Erythroblast (primary cell): ENCODE measurements around the gene NTN1.
A peak's percentile ranks its signal among the peaks of the same experiment; 100 is the strongest.

Experiments used
- DNase-seq, 2 experiments: peaks; one replicate each; lab custom pipeline; 2025; lab: John Stamatoyannopoulos, UW
- GATA1 ChIP-seq: IDR thresholded peaks from 2 replicates; pipeline ENCODE4 v1.6.1; 2011; ENCODE audit warnings: low read depth, mild to moderate bottlenecking, control low read depth, low read length, moderate library complexity
- POLR2A ChIP-seq: IDR thresholded peaks from 2 replicates; pipeline ENCODE4 v1.6.1; 2011; ENCODE audit warnings: mild to moderate bottlenecking, low read length

The NTN1 gene

DNA sequence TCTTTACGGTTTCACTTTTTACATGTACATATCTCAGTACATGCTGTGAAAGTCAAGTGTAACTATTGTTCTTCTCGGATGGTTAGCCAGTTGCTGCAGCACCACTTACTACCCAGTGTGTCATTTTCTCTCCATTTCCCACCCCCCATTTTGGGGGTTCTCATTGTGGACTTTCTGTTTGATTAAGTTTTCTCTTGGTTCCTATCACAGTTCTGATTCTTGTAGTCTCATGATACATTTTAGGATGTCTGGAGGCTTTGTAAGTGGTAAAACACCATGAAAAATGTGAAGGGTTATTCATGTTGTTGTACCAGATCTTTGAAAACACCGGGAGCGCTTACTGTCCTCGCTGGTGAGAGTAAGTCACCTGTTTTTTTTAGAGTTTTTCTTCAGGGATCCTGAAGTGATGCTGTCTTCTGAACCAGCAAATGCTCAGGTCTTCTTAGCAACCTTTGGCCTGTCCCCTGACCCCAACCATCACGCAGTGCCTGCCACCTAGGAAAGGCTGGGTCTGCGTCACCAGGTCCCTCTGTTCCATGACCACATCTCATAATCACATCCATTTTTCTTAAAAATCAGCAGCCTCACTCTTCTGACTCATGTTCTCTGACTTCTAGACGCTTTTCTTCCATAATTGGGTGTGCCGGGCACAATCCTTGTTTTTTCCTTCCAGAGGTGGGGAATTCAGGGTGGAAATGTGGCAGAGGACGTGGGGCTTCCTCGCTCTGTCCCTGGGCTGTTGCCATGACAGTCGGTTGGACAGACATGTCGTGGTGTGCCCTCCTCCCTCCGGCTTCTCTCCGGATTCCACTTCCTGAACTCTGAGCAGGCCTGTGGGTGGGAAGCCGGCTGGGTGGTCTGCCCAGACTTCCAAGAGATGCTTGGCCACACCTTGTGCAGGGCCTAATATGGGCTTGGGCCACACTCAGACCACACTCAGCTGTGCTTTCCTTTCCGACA lies 102.6 kb downstream of the NTN1 start:
- TF ChIP-seq POLR2A (no peak), GATA1 (no peak)
- no peak for DNase-seq

DNA sequence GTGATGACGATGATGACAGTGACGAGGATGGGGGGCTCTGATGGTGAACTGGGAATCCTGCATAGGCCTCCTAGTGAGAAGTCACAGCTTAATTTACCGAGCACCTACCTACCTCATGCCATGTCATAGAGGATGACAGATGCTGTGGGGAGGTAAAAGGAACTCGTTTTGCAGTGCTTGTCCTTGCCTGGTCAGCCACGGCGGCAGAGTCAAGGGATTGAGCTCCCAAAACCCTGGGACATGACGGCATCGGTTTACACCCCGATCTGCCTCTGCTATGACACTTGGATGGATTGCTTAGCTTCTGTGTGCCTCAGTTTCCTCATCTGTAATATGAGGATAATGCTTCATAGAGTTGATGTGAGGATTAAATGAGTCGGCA lies 103.2 kb downstream of the NTN1 start:
- DNase-seq = no peak
- TF ChIP-seq GATA1 = no peak
- no peak for TF ChIP-seq POLR2A

DNA sequence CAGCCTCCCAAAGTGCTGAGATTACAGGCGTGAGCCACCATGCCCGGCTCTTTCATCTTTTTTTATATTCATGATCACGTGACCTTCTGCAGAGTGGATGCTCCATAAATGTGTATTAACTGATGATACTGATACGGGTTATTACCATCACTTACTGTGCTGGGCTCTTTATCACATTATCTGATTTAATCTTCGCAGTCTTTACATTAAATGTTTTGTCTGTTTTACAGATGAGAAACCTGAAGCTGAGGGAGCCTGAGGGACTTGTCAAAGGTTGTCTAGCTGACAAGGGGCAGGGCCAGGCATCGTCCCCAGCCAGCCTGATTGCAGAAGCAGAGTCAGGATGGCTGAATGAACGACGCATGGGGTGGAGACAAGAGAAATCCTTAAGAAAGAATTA lies 104.4 kb downstream of the NTN1 start:
- DNase-seq = no peak
- TF ChIP-seq POLR2A (no peak), GATA1 (no peak)

DNA sequence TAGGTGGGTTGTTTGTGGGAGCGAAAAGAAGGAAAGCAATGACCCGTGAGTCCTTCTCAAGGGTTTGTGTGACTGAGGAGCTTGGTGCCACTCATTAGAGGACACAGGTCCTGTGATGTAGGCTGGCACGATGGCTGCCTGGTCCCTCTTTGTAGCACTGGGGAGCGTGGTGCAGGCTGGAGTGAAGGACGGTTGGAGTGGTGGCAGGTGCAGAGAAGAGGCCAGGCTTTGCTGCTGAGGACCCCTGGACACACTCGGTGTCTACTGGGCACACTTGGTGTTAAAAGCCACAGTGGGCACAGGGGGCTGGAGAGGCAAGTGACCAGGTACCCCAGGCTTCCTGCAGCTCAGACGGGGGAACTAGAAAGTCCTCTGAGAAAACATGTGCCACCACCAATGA lies 106.0 kb downstream of the NTN1 start:
- DNase-seq = no peak
- no peak for TF ChIP-seq GATA1
- no peak for TF ChIP-seq POLR2A

DNA sequence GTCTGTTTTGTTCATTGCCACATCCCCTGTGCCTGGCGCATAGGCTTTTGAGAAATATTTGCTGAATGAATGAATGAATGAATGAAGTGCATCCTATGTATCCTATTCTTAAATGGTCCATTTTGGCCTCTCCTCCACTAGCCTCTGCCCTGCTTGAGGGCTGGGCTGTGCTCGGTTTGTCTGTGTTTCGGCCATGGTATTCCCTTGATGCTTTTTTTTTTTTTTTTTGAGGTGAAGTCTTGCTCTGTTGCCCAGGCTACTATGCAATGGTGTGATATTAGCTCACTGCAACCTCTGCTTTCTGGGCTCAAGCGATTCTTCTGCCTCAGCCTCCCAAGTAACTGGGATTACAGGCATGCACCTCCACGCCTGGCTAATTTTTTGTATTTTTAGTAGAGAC lies 110.1 kb downstream of the NTN1 start:
- DNase-seq = no peak
- TF ChIP-seq POLR2A (no peak), GATA1 (no peak)

DNA sequence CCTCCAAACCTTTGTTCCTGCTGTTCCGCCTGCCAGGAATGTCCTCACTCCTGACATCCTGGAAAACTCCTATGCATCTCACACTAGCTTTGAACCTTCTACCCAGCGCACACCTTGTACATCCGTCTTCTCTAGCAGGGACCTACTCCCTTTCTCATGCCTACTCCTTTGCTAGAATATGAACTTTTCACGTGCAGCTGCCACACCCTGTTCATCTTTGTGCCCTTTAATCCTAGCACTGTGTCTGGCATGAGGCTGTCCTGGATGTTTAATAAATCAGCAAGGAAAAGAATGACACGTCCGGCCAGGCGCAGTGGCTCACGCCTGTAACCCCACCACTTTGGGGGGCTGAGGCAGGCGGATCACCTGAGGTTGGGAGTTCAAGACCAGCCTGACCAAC lies 111.0 kb downstream of the NTN1 start:
- DNase-seq = no peak
- no peak for TF ChIP-seq POLR2A
- no peak for TF ChIP-seq GATA1

DNA sequence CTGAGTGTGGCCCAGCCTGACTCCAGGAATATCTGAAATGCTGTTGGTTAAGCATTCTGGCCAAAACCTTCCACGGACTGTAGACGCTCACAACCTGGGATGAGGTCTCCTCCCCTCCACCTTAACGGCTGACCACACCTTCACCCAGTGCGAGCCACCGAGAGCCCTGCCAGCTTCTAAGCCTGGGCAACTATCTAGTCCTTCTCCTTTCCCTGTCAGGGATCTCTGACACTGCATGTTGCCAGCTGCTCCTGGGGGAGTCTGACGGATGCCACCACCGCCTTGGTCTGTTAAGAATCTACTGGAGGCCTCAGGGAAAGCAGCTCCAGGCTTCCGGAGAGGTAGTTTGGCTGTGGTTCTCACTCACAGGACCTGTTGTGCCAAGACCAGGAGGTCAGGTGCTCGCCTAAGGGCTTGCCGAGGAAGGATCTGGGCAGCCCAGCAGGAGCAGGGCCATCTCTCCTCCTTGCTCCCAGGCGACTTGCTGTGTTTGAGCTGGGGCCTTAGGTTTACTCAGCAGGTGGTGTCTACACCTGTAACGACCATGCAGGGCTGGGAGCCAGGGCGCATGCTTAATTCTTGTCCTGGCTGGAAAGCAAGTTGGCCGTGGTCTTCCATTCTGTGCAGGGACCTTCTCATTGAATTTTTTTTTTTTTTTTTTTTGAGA lies 111.8 kb downstream of the NTN1 start:
- no peak for DNase-seq
- TF ChIP-seq POLR2A (no peak), GATA1 (no peak)

DNA sequence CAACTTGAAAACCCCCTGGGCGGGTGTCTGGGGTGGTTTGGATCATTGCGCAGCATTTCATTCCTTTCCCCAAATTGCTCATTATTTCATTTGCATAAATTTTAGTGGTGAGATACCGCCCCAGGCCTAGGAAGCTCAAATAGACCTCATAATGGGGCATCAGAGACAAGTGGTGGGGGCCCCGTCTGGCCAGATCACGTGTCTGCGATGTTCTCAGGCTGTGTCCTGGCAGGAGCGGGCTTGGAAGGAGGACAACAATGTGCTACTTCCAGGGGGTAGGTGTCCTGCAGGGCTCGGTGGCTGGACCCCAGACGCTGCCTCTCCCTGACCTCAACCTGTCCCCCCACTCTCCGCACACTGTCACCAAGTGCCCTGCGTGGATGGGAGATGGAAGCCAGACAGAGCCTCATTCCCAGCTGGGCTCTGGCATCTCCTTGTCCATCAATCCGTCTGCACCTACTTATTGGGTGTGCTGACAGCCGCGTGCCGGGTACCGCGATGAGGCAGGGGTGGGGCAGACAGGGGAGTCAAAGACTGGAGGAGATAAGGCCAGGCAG lies 116.9 kb downstream of the NTN1 start:
- no peak for TF ChIP-seq POLR2A
- TF ChIP-seq GATA1 = no peak
- no peak for DNase-seq

DNA sequence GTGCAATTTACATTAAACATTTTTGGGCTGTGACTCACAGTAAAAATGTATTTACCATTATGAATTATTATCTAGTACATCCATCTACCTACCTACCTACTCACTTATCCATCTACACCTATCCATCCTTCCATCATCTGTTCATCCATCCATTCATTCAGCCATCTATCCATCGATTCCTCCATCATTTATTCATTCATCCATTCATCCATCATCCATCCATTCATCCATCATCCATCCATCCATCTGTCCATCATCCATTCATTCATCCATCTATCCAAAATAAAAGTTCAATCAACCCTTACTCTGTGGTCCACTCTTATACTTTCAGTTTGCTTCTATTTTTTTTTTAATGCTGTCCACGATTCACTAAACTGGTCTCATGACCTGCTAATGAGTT lies 118.4 kb downstream of the NTN1 start:
- TF ChIP-seq GATA1 (no peak), POLR2A (no peak)

DNA sequence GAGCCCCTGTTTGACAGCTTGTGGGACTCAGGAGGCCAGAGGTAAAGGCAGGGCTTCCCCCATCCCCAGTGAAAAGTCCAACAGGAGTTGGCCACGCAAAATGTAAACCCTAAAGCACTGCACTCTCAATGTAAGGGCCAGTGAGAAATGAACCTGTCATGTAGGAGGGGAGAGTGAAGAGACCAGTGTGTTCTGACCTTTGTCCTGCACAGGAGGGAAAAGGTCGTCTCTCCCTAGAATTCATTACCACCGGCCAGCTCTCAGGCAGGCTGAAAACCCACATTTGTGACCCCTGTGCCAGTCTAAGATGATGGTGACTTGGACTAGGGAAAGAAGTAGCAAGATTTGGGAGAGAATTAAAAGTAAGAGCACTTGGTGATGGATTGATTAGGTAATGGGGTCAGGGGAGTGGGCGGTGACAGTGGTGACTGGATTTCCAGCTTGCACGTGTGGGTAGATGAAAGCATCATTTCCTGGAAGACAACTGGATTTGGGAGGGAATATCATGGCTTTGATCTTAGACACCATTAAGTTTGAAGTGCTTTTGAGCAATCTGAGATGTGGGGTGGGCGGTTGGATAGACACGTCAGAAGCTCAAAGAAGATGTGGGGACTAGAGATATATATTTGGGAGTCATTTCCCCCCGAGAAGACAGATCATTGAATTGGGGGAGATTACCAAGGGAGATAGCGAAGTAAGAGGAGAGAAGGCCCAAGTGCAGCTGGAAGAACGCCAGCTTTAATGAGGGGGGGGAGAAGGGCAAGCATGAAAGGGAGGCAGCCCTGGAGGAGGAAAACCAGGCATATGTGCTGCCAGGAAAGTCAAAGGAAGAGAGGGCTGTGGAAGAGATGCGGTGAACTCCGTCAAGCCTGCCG lies 119.5 kb downstream of the NTN1 start:
- no peak for DNase-seq
- TF ChIP-seq GATA1 (no peak), POLR2A (no peak)

More for the DNA sequence above, 118.4 kb downstream of the NTN1 start:
- no peak for DNase-seq

DNA sequence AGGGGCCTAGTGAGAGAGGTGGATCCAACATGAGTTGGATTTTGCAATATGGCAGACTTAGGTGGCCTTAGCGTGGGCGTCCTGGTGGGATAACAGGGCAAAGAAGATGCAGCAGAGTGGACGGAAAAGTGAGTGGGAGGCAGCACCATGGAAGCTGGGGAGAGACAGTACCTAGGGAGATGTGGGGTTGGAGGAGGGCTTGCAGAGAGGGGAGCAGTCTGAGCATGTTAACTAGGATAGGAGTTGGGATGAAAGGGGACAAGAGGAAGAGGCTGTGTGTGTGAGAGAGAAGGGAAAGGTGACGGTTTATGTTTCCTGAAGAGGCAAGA lies 120.1 kb downstream of the NTN1 start:
- TF ChIP-seq POLR2A = no peak
- TF ChIP-seq GATA1 = no peak
- DNase-seq = no peak

DNA sequence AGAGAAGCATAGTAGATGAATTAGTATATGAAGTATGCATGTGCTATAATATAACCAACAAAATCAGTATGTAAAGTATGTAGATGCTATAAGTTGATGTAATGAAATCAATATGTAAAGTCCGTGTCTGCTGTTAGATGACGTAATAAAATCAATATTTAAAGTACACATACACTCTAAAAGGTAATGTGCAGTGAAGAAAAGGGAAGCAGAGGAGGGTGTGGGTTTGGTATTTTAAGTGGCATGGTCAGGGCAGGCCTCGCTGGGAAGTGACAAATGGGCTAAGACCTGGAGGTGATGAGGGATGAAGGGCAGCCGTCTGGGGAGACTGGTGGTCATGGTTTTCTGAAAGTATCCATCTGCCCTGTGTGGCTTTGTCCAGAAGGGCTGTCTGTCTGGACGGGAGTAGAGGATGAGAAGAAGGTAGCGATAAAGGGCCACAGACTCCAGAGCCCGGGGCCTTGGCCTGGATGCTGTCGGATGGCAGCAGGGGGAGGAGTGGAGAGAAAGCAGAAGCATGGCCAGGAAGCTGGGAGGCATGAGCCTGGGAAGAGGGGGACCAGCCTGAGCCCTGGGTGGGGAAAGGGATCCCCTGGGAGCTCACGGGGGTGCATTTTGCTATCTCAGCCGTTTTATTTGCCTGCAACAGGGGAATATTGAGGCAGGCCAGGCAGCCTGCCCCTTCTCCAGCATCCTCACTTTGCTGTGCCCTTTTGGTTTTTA lies 121.6 kb downstream of the NTN1 start:
- no peak for TF ChIP-seq POLR2A
- no peak for TF ChIP-seq GATA1
- DNase-seq = no peak

DNA sequence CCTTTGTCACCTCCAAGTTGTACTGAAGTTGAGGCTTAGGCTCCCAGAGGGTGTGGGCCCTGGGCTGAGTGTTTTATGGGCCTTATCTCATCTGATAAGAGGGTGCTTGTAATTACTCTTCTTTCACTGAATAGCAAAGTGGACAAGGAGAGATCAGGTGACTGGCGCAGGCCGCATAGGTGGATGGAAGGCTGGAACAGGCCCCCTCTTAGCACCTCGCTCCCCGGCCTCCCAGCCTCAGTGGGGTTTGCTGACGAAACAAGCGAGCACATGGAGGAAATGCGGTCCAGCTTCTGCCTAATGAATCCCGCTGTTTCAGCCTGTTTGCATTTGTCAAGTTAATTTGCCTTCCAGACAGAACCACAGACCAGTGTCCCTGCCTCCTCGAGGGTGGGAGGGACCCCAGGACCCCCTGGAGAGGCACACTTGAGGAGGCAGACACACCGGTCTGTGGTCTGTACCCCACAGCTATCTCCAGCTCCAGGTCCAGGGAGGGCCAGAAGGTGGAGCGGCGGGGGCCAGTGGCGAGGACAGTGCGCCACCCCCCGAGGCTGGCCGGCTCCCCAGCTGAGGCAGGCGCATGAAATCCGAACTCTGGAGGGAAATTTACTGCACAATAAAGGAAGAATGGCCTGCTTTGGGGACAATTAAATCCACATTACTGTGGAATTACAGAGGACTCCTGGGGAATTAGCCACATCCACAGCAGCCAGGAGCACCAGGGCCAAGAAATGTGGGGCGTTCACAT lies 123.4 kb downstream of the NTN1 start:
- TF ChIP-seq GATA1 (no peak), POLR2A (no peak)
- peak in 1 of 2 experiments; percentile 8 for DNase-seq
